Measurements from ENCODE around the gene NPHP4.

- TF ChIP-seq MAX (IDR thresholded peaks at IDR 0.05; ENCODE audit: low read depth, low read length) (no peak), EZH2 (IDR thresholded peaks at IDR 0.05; ENCODE audit: borderline replicate concordance, control insufficient read depth, low read depth, low read length) (no peak), CTCF (IDR thresholded peaks at IDR 0.05 in 2 of 3, conservative IDR thresholded peaks at IDR 0.05 in 1 of 3; ENCODE audit: control insufficient read depth in 2 of 3, extremely low read depth in 1 of 3, insufficient read depth in 1 of 3, low read depth in 3 of 3, low read length in 3 of 3) (no peak), TBL1XR1 (IDR thresholded peaks at IDR 0.05; ENCODE audit: low read depth, low read length) (no peak), SMC3 (IDR thresholded peaks at IDR 0.05; ENCODE audit: borderline replicate concordance, low read length) (no peak), ZBTB33 (IDR thresholded peaks at IDR 0.05) (no peak), RBBP5 (conservative IDR thresholded peaks at IDR 0.05) (no peak), SPI1 (IDR thresholded peaks at IDR 0.05; ENCODE audit: borderline replicate concordance, insufficient read depth, low read depth, low read length) (no peak)
These were observed 21.3 kb upstream of the NPHP4 start for GRCh38 chr1:6013491-6013890.

Measured in GM12878 (cell line).